OCI-LY3 (cell line): ENCODE data around the gene SLC9A8.
A peak's percentile ranks its signal among the peaks of the same experiment; 100 is the strongest.

ENCODE experiments used
- H2AFZ ChIP-seq: fragments of 200-600, 300-600 bp; shearing (Covaris generic); 2 replicates; pipeline ENCODE4 v1.6.0; 2014; ENCODE audit warnings: antibody characterized with exemption, low read depth, low read length
- H3K27ac ChIP-seq: fragments of 200-600, 300-600 bp; sonication (generic); 2 replicates; pipeline ENCODE4 v1.5.1; 2014; ENCODE audit warnings: mild to moderate bottlenecking, low read length, moderate library complexity, mixed read lengths
- H3K27me3 ChIP-seq: fragments of 200-600, 300-600 bp; sonication (generic); 2 replicates; pipeline ENCODE4 v1.6.1; 2014; ENCODE audit warnings: low read depth, low read length, mixed read lengths
- H3K36me3 ChIP-seq: fragments of 200-600, 300-600 bp; sonication (generic); replicated peaks from 2 replicates; pipeline ENCODE3; 2014; ENCODE audit warnings: low read depth, low read length, mixed read lengths
- H3K4me1 ChIP-seq: fragments of 300-600, 200-600 bp; sonication (generic); 2 replicates; pipeline ENCODE4 v1.6.1; 2014; ENCODE audit warnings: low read length, mixed read lengths
- H3K4me2 ChIP-seq: fragments of 200-600, 300-600 bp; sonication (generic); 2 replicates; pipeline ENCODE4 v1.6.1; 2014; ENCODE audit warnings: low read length, mixed read lengths
- H3K4me3 ChIP-seq: fragments of 300-600, 200-600 bp; sonication (generic); 2 replicates; pipeline ENCODE4 v1.5.1; 2014; ENCODE audit warnings: antibody characterized with exemption, mild to moderate bottlenecking, low read length, moderate library complexity
- H3K79me2 ChIP-seq: fragments of 300-600, 200-600 bp; shearing (Covaris generic); 2 replicates; pipeline ENCODE4 v1.6.1; 2014; ENCODE audit warnings: mild to moderate bottlenecking, low read length, mixed read lengths
- H3K9ac ChIP-seq: fragments of 300-600, 200-600 bp; shearing (Covaris generic); 2 replicates; pipeline ENCODE4 v1.6.0; 2014; ENCODE audit warnings: mild to moderate bottlenecking, low read length, moderate library complexity
- H3K9me3 ChIP-seq: fragments of 200-600, 300-600 bp; shearing (Covaris generic); 2 replicates; pipeline ENCODE4 v1.6.1; 2014; ENCODE audit warnings: low read length, mixed read lengths; ENCODE audit not compliant: insufficient read depth
- H4K20me1 ChIP-seq: fragments of 200-600, 300-600 bp; sonication (generic); 2 replicates; pipeline ENCODE4 v1.6.1; 2016; ENCODE audit warnings: low read length, mixed read lengths; ENCODE audit not compliant: insufficient read depth
- CTCF ChIP-seq: fragments of 200-600, 300-600 bp; sonication (generic); IDR thresholded peaks from 2 replicates; pipeline ENCODE4 v1.5.1; 2014; ENCODE audit warnings: antibody characterized with exemption, low read length, low read depth
- EZH2phosphoT487 ChIP-seq: fragments of 200-600 bp; shearing (Covaris generic); IDR thresholded peaks from 2 replicates; pipeline ENCODE4 v1.6.1; 2018; ENCODE audit warnings: antibody characterized with exemption, mixed run types, low read depth

SLC9A8 gene

GRCh38 chr20:49908258-49908565, 95.6 kb downstream of the SLC9A8 start:
- Histone ChIP-seq H3K27ac (no peak overlapping the region), H4K20me1 (peaks cover 19% of the 10 kb centered on the region), H3K4me1 (peaks cover 2% of the 10 kb centered on the region; the same call in 1 of the 2 replicates), H3K4me2 (no peak overlapping the region), H3K9ac (no peak overlapping the region), H2AFZ (no peak overlapping the region), H3K36me3 (peaks cover 63% of the 10 kb centered on the region), H3K4me3 (no peak overlapping the region), H3K79me2 (peaks cover 55% of the 10 kb centered on the region), H3K9me3 (no peaks in the 10 kb centered on the region), H3K27me3 (no peaks in the 10 kb centered on the region)
- no peak for TF ChIP-seq EZH2phosphoT487
- no peak for TF ChIP-seq CTCF

GRCh38 chr20:49909499-49910339, 97.1 kb downstream of the SLC9A8 start:
- H3K4me1 ChIP-seq: peaks cover 15% of the 10 kb centered on the region
- peaks cover 70% of the 10 kb centered on the region for H3K79me2 ChIP-seq
- peaks cover 34% of the 10 kb centered on the region for H4K20me1 ChIP-seq
- no peaks in the 10 kb centered on the region for H3K9me3 ChIP-seq
- no peak for TF ChIP-seq EZH2phosphoT487
- 0 out of 2 replicates have a peak, but pooled peaks have one; percentile 8 for TF ChIP-seq CTCF
- H3K27me3 ChIP-seq: no peaks in the 10 kb centered on the region
- no peak overlapping the region for H3K4me2 ChIP-seq
- no peak overlapping the region for H3K4me3 ChIP-seq
- peaks cover 54% of the 10 kb centered on the region for H3K36me3 ChIP-seq
- H2AFZ ChIP-seq: no peak overlapping the region
- H3K9ac ChIP-seq: no peak overlapping the region
- no peak overlapping the region for H3K27ac ChIP-seq

DNA sequence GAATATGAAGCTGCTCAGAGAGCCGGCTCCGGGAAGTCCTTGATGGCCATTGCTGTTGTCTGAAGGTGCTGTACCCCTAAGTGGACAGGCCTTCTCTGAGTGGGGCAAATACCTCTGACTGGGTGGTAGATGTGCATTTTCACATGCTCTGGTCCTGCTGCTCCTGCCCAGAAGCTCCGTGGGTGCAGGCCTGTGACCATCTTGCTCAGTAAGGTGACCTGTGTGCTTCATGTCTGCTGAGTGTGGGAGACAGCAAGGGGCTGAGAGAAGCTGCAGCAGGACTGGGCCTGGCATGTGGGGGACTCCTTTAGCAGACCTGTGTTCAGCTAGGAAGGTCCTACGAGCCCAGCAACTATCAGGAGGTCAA, 97.7 kb downstream of the SLC9A8 start:
- no peaks in the 10 kb centered on the region for H3K27me3 ChIP-seq
- peaks cover 28% of the 10 kb centered on the region for H4K20me1 ChIP-seq
- no peak for TF ChIP-seq EZH2phosphoT487
- TF ChIP-seq CTCF: no peak
- H3K79me2 ChIP-seq: peaks cover 76% of the 10 kb centered on the region
- H3K4me1 ChIP-seq: peaks cover 15% of the 10 kb centered on the region
- H3K4me3 ChIP-seq: no peak overlapping the region
- H2AFZ ChIP-seq: no peak overlapping the region
- H3K9me3 ChIP-seq: no peaks in the 10 kb centered on the region
- H3K4me2 ChIP-seq: no peak overlapping the region
- no peak overlapping the region for H3K27ac ChIP-seq
- H3K36me3 ChIP-seq: peaks cover 48% of the 10 kb centered on the region
- no peak overlapping the region for H3K9ac ChIP-seq

DNA sequence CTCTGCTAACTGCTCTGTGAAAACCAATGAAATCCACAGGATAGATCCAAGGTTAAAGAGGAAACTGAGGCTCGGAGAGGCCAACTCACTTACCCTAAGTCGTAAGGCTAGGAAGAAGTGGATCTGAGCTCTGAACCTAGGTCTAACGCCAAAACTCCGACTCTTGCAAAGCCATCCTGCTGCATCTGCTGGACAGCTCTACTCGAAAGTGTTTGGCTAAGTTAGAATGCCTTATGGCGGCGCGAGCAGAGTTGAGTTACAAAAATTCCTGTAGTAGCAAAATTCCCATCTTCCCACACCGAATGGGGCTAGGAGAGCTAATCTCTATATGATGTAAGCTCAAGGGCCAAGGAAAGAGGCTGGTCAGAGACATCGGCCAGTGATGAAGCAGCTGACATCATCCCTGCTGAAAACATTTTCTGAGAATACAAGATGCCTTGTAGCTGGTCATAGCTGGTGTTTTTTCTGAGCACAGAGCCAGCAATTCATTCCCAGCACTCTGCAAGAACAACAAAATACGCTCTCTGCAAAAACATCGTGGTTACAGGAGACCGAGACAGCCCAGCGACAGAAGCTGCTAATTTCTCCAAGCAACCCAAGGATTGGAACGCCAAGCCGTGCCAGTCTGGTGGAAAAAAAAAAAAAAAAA, 100.9 kb downstream of the SLC9A8 start:
- Histone ChIP-seq H3K4me3 (peak overlapping the region; percentile 85), H4K20me1 (peaks cover 27% of the 10 kb centered on the region), H3K79me2 (peaks cover 68% of the 10 kb centered on the region), H3K4me2 (peak overlapping the region; percentile 88), H3K27ac (no peak overlapping the region), H3K9ac (peak overlapping the region; percentile 82; the same call in 1 of the 2 replicates), H3K36me3 (peaks cover 22% of the 10 kb centered on the region), H3K27me3 (no peaks in the 10 kb centered on the region), H2AFZ (no peak overlapping the region), H3K4me1 (peaks cover 30% of the 10 kb centered on the region), H3K9me3 (no peaks in the 10 kb centered on the region)
- no peak for TF ChIP-seq EZH2phosphoT487
- no peak for TF ChIP-seq CTCF
